GM12891 (cell line): ENCODE results near the gene OPN4.

Source experiments
- POLR2A ChIP-seq: IDR thresholded peaks from 2 replicates; pipeline ENCODE4 v1.6.1; 2011; ENCODE audit warnings: low read depth, low read length, control low read depth
- POLR2AphosphoS5 ChIP-seq: IDR thresholded peaks from 2 replicates; pipeline ENCODE4 v1.6.1; 2011; ENCODE audit warnings: low read depth, low read length, control low read depth
- TAF1 ChIP-seq: IDR thresholded peaks from 2 replicates; pipeline ENCODE4 v1.6.1; 2011; ENCODE audit warnings: low read depth, low read length, control low read depth

GRCh38 chr10:86651021-86651471 is 3.3 kb upstream of the OPN4 start:
- TF ChIP-seq POLR2A (no peak), TAF1 (no peak), POLR2AphosphoS5 (no peak)
